ENCODE results near the gene CYP4A22. TPM values are rescaled to one million over a fixed set of nuclear protein-coding genes. Genes with fewer than 3 reads are reported as not detected.

Gene CYP4A22
- total and polyA plus RNA-seq, 9 of the 15 experiments (the other 6 are each of a cell fraction or from before 2014, with no cell fraction given): 0.07 TPM; not detected in 8

DNA sequence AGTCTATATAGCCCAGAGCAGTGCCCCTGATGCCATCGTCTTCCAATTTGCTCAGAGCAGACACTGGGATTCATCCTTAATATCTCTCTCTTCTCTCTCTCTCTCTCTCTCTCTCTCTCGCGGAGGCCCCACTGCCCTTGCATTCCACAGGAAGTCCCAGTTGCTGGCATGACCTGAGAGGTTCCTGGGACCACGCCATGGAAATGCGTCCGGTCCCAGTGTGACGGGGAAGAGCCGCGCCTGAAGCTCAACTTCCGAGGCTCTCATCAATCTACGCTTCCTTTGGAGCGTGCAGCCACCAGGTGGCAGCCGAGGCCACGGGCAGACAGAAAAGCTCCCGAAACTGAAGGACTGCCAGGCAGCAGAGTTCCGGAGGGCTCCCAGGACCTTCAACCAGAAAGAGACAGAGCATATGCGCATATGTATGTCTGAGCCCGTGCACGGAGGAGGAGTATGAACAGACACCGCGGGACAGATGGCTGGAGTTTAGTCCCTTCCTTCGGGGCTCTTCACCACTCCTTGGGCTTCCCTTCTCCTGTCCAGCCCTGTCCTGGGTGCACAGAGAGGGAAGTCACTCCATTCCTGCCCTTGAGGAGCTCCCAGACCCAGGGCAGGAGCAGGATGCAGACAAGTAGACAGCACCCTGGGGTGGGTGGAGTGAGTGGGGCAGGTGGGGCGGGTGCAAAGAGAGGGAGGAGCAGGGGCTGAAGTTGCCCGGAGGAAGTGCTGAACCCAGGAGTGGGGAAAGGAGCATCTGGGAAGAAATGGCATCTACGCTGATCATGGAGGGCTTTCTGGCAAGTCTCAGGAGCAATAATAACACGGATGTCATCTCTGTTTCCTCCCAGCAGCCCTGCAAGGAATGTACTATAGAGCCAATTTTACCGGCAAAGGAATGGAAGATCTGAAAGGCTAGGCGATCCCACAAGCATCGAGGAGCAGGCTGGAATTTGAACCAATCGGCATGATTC lies 42.1 kb downstream of the CYP4A22 start (continued):
- TF ChIP-seq, protein P1, sequence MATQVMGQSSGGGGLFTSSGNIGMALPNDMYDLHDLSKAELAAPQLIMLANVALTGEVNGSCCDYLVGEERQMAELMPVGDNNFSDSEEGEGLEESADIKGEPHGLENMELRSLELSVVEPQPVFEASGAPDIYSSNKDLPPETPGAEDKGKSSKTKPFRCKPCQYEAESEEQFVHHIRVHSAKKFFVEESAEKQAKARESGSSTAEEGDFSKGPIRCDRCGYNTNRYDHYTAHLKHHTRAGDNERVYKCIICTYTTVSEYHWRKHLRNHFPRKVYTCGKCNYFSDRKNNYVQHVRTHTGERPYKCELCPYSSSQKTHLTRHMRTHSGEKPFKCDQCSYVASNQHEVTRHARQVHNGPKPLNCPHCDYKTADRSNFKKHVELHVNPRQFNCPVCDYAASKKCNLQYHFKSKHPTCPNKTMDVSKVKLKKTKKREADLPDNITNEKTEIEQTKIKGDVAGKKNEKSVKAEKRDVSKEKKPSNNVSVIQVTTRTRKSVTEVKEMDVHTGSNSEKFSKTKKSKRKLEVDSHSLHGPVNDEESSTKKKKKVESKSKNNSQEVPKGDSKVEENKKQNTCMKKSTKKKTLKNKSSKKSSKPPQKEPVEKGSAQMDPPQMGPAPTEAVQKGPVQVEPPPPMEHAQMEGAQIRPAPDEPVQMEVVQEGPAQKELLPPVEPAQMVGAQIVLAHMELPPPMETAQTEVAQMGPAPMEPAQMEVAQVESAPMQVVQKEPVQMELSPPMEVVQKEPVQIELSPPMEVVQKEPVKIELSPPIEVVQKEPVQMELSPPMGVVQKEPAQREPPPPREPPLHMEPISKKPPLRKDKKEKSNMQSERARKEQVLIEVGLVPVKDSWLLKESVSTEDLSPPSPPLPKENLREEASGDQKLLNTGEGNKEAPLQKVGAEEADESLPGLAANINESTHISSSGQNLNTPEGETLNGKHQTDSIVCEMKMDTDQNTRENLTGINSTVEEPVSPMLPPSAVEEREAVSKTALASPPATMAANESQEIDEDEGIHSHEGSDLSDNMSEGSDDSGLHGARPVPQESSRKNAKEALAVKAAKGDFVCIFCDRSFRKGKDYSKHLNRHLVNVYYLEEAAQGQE (IDR thresholded peaks at IDR 0.05; ENCODE audit: borderline replicate concordance): peak; percentile 93
- TF ChIP-seq, protein P1 (CRISPR knock-in tag; IDR thresholded peaks at IDR 0.05; ENCODE audit: low read depth): peak; percentile 62; the same call in 1 of the 2 replicates
- TF ChIP-seq, protein P2, sequence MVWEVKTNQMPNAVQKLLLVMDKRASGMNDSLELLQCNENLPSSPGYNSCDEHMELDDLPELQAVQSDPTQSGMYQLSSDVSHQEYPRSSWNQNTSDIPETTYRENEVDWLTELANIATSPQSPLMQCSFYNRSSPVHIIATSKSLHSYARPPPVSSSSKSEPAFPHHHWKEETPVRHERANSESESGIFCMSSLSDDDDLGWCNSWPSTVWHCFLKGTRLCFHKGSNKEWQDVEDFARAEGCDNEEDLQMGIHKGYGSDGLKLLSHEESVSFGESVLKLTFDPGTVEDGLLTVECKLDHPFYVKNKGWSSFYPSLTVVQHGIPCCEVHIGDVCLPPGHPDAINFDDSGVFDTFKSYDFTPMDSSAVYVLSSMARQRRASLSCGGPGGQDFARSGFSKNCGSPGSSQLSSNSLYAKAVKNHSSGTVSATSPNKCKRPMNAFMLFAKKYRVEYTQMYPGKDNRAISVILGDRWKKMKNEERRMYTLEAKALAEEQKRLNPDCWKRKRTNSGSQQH (CRISPR knock-in tag; IDR thresholded peaks at IDR 0.05): 0 out of 2 replicates have a peak, but pooled peaks have one; percentile 7
- TF ChIP-seq FIP1L1 (IDR thresholded peaks at IDR 0.05; ENCODE audit: low read depth, low read length, poor library complexity, severe bottlenecking): no peak
- TF ChIP-seq CC2D1A (IDR thresholded peaks at IDR 0.05): peak; percentile 88
- TF ChIP-seq HDAC2 (IDR thresholded peaks at IDR 0.05): 0 out of 2 replicates have a peak, but pooled peaks have one; percentile 73
- no peak for TF ChIP-seq ZKSCAN3 (CRISPR knock-in tag; IDR thresholded peaks at IDR 0.05)
- TF ChIP-seq NR2C1 (IDR thresholded peaks at IDR 0.05): peak; percentile 62
- TF ChIP-seq NR2C1 (tag; IDR thresholded peaks at IDR 0.05): peak; percentile 88
- TF ChIP-seq ZNF766 (CRISPR knock-in tag; conservative IDR thresholded peaks at IDR 0.05): peak; percentile 59
- peak; percentile 56 for TF ChIP-seq BHLHE40 (IDR thresholded peaks at IDR 0.05; ENCODE audit: low read length)
- peak in 1 of 2 experiments; percentile 82; a peak in 1 of 4 replicates for TF ChIP-seq TEAD1 (CRISPR knock-in tag; IDR thresholded peaks at IDR 0.05)
- peak in 1 of 2 experiments; percentile 53; a peak in 1 of 4 replicates for TF ChIP-seq SRF (CRISPR knock-in tag; IDR thresholded peaks at IDR 0.05)
- TF ChIP-seq, protein P3, sequence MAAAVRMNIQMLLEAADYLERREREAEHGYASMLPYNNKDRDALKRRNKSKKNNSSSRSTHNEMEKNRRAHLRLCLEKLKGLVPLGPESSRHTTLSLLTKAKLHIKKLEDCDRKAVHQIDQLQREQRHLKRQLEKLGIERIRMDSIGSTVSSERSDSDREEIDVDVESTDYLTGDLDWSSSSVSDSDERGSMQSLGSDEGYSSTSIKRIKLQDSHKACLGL (CRISPR knock-in tag; IDR thresholded peaks at IDR 0.05; ENCODE audit: borderline replicate concordance, poor library complexity, severe bottlenecking): no peak
- 0 out of 2 replicates have a peak, but pooled peaks have one; percentile 61 for TF ChIP-seq KDM2B (CRISPR knock-in tag; IDR thresholded peaks at IDR 0.05)
- 0 out of 2 replicates have a peak, but pooled peaks have one; percentile 38 for TF ChIP-seq ZBED1 (IDR thresholded peaks at IDR 0.05)
- TF ChIP-seq TEAD2 (tag; IDR thresholded peaks at IDR 0.05): peak; percentile 47; the same call in 1 of the 2 replicates
- TF ChIP-seq ATF7 (IDR thresholded peaks at IDR 0.05): peak; percentile 81

All from K562 (cell line).